ENCODE data around the gene ZNF846.
"Not testable (repeated sequence)": the region's sequence is repeated elsewhere in the genome, so short reads cannot be mapped to it uniquely, and the experiment has no call there.

The ZNF846 gene

GRCh38 chr19:9784163-9784496 is 15.6 kb upstream of the ZNF846 start:
- DNase-seq, result not testable (repeated sequence)

- no peak for DNase-seq
Measured at GRCh38 chr19:9782338-9782737, 13.8 kb upstream of the ZNF846 start.

- DNase-seq, result no peak
Measured at GRCh38 chr19:9757544-9758501, 10.7 kb downstream of the ZNF846 start.

- DNase-seq, result no peak
Measured at GRCh38 chr19:9752701-9753443, 15.7 kb downstream of the ZNF846 start.

GRCh38 chr19:9751446-9751845 is 17.1 kb downstream of the ZNF846 start:
- no peak for DNase-seq

GRCh38 chr19:9741476-9742171 is 26.9 kb downstream of the ZNF846 start:
- no peak for DNase-seq

- no peak for DNase-seq
Measured at GRCh38 chr19:9735986-9736385, 32.6 kb downstream of the ZNF846 start.

- DNase-seq, result not testable (repeated sequence)
Measured at GRCh38 chr19:9730056-9730455, 38.5 kb downstream of the ZNF846 start.

GRCh38 chr19:9729162-9729561 is 39.4 kb downstream of the ZNF846 start:
- no peak for DNase-seq

GRCh38 chr19:9727644-9728043 is 40.9 kb downstream of the ZNF846 start:
- no peak for DNase-seq

GRCh38 chr19:9725508-9726201 is 42.9 kb downstream of the ZNF846 start:
- DNase-seq, result not testable (repeated sequence)

- DNase-seq, result no peak
Measured at GRCh38 chr19:9724157-9724556, 44.4 kb downstream of the ZNF846 start.

GRCh38 chr19:9721861-9722260 is 46.7 kb downstream of the ZNF846 start:
- no peak for DNase-seq

GRCh38 chr19:9720541-9720940 is 48.0 kb downstream of the ZNF846 start:
- no peak for DNase-seq

GRCh38 chr19:9711815-9712214 is 56.7 kb downstream of the ZNF846 start:
- no peak for DNase-seq

- DNase-seq, result no peak
Measured at GRCh38 chr19:9709305-9709704, 59.2 kb downstream of the ZNF846 start.

GRCh38 chr19:9705836-9706235 is 62.7 kb downstream of the ZNF846 start:
- DNase-seq, result no peak

GRCh38 chr19:9702186-9702585 is 66.4 kb downstream of the ZNF846 start:
- no peak for DNase-seq

All from T-helper 1 cell (primary cell).